ENCODE data around the gene UNC79.
A peak's percentile ranks its signal among the peaks of the same experiment; 100 is the strongest.
"Not testable (repeated sequence)": the region's sequence is repeated elsewhere in the genome, so short reads cannot be mapped to it uniquely, and the experiment has no call there.

Gene UNC79

GRCh38 chr14:93520053-93520607 lies 89.4 kb downstream of the UNC79 start:
- in situ Hi-C loops (cut with MboI; ENCODE audit: low sequenced_read_pairs, unreplicated experiment): no loop called here
- TF ChIP-seq CTCF (IDR thresholded peaks at IDR 0.05; ENCODE audit: borderline replicate concordance, control extremely low read depth, extremely low read depth, insufficient read depth, missing control alignments): no peak
- no peak for DNase-seq (ENCODE audit: low spot score)

DNA sequence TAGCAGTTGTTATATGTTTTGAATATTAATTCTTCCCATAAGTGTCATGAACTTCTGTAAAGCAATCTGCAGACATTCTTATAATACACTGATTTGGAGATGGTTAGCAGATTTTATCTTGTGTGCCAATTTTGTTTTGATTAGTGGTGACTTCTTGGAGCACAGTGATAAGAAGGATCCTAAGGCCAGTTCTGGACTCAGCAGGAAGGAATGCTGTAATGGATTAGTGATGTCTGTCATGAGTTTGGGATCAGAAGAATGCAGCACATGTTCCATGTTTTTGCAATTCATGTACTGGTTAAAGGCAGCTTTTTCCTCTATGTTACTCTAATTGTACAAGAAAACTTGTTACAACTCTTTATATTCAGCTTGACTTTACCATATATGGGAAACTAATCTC lies 91.5 kb downstream of the UNC79 start:
- no peak for TF ChIP-seq CTCF (IDR thresholded peaks at IDR 0.05; ENCODE audit: borderline replicate concordance, control extremely low read depth, extremely low read depth, insufficient read depth, missing control alignments)
- no peak for DNase-seq (ENCODE audit: low spot score)
- in situ Hi-C loops (cut with MboI; ENCODE audit: low sequenced_read_pairs, unreplicated experiment): no loop called here

- DNase-seq (ENCODE audit: low spot score); in situ Hi-C loops (cut with MboI; ENCODE audit: low sequenced_read_pairs, unreplicated experiment): not testable (repeated sequence)
Observed at GRCh38 chr14:93525216-93525615, 94.5 kb downstream of the UNC79 start.

DNA sequence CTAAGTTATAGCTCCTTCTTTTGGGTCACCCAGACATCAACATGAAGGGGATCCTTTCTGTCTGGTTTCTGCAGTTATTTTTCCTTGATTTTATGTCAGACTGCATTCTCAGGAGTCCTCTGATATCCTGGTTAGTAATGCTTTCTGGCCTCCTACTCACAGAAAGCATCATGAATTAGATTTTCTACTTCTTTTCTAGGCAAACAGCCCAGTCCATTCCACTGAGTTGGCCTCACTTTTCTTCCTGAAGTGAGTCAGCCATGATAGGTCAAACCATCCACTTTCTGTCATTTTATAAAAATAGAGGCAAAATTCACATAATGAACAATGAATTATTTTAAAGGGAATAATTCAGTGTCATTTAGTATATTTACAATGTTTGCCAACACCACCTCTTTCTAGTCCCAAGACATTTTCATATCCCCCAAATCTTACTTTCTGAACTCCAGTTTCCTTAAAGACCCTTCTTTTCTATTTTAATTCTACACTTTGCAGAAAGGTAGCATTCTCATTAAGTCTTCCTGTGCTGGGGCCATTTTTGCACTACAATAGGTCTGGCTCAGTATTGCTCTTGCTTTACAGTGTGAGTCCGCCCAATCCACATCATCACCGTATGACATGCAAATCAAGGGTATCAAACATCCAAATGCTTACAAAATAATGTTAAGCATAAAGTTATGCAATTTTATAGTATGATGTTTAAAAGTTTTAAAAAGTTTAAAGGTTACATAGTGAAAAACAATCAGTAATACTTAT lies 95.1 kb downstream of the UNC79 start:
- DNase-seq (ENCODE audit: low spot score): no peak
- TF ChIP-seq CTCF (IDR thresholded peaks at IDR 0.05; ENCODE audit: borderline replicate concordance, control extremely low read depth, extremely low read depth, insufficient read depth, missing control alignments): no peak

GRCh38 chr14:93527203-93527607 lies 96.5 kb downstream of the UNC79 start:
- peak; percentile 30 for DNase-seq (ENCODE audit: low spot score)
- no peak for TF ChIP-seq CTCF (IDR thresholded peaks at IDR 0.05; ENCODE audit: borderline replicate concordance, control extremely low read depth, extremely low read depth, insufficient read depth, missing control alignments)
- in situ Hi-C loops (cut with MboI; ENCODE audit: low sequenced_read_pairs, unreplicated experiment): no loop called here

More for the DNA sequence above, 95.1 kb downstream of the UNC79 start:
- in situ Hi-C loops (cut with MboI; ENCODE audit: low sequenced_read_pairs, unreplicated experiment): no loop called here

DNA sequence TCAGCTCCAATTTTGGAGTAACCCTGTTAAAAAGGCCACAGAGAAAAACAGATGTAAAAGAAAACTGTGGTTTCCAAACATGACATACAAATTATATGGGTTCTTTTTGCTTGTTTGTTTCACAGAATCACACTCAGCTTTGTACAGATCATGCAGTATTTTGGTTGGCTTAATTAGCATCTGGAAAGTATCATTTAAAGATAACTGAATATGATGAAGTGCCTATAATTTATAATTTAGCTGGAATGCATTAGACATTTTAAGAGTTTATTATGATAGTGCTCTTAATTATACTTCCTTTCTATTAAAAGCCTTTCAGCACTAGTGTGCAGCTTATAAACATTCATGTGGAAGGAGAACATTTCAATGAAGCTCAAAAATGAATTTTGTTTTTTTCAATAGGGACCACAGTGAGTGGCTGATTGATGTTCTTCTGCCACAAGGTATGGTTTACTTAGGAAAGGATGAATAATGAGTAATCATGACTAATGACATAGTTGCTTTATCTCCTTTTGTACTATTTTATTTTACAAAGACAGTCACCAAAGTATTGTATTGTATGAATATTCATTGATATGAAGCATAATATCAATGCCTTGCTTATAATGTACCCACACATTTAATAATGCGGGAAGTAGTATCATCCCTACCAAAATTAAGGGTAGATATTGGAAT lies 98.3 kb downstream of the UNC79 start:
- in situ Hi-C loops (cut with MboI; ENCODE audit: low sequenced_read_pairs, unreplicated experiment): no loop called here

More for the DNA sequence above, 98.3 kb downstream of the UNC79 start:
- TF ChIP-seq CTCF (IDR thresholded peaks at IDR 0.05; ENCODE audit: borderline replicate concordance, control extremely low read depth, extremely low read depth, insufficient read depth, missing control alignments): no peak
- no peak for DNase-seq (ENCODE audit: low spot score)
